K562 (cell line): Measurements from ENCODE around the gene SMARCD2. TPM values are rescaled to one million over a fixed set of nuclear protein-coding genes. Genes with fewer than 3 reads are reported as not detected.

Experiments
- CREB3L1 ChIP-seq: fragments of 450-650 bp; IDR thresholded peaks from 2 replicates; pipeline ENCODE4 v1.6.1; 2014; ENCODE audit warnings: low read depth, mild to moderate bottlenecking, moderate library complexity, borderline replicate concordance
- DPF2 ChIP-seq: fragments of 450-650 bp; IDR thresholded peaks from 2 replicates; pipeline ENCODE4 v1.6.1; 2016
- ETV5 ChIP-seq: sonication (generic); formaldehyde crosslinking; IDR thresholded peaks from 2 replicates; pipeline ENCODE4 v1.4.0; 2020; ENCODE audit warnings: low read depth, mild to moderate bottlenecking, missing genetic modification reagents
- ETV6 ChIP-seq, 3 experiments: fragments of 150-350 bp in 1 of 3; sonication (generic) in 1 of 3; formaldehyde crosslinking in 1 of 3; IDR thresholded peaks; 2 replicates each; pipeline versions ENCODE4 v1.6.1 to v1.8.0; 2014 to 2022; ENCODE audit warnings: borderline replicate concordance in 2 of 3, low read depth in 2 of 3, antibody characterized with exemption in 1 of 3, low read length in 1 of 3, mild to moderate bottlenecking in 1 of 3, missing genetic modification reagents in 1 of 3
- HOXB6 ChIP-seq: fragments of 250-450 bp; sonication (Bioruptor Pico); IDR thresholded peaks from 2 replicates; pipeline ENCODE4 v1.5.1; 2022; ENCODE audit warnings: mild to moderate bottlenecking, borderline replicate concordance
- LARP7 ChIP-seq: fragments of 450-650 bp; IDR thresholded peaks from 2 replicates; pipeline ENCODE4 v1.6.1; 2016
- LCOR ChIP-seq: sonication (generic); formaldehyde crosslinking; IDR thresholded peaks from 2 replicates; pipeline ENCODE4 v1.8.0; 2022; ENCODE audit warnings: mild to moderate bottlenecking, missing genetic modification reagents
- MAX ChIP-seq: sonication (generic); formaldehyde crosslinking; IDR thresholded peaks from 2 replicates; pipeline ENCODE4 v1.9.0; 2022; ENCODE audit warnings: mild to moderate bottlenecking, missing genetic modification reagents
- MCM7 ChIP-seq, 2 experiments: fragments of 450-650 bp; IDR thresholded peaks; 2 replicates each; pipeline ENCODE4 v1.6.1; 2016 to 2018
- MED1 ChIP-seq: sonication (generic); formaldehyde crosslinking; IDR thresholded peaks from 2 replicates; pipeline ENCODE4 v1.8.1; 2023; ENCODE audit warnings: missing genetic modification reagents, borderline replicate concordance
- MIER1 ChIP-seq: fragments of 450-650 bp; IDR thresholded peaks from 2 replicates; pipeline ENCODE4 v1.6.1; 2016; ENCODE audit warnings: antibody characterized with exemption, mild to moderate bottlenecking, low read depth
- NFXL1 ChIP-seq: fragments of 450-650 bp; formaldehyde crosslinking; IDR thresholded peaks from 2 replicates; pipeline ENCODE4 v1.4.0; 2021; ENCODE audit warnings: mild to moderate bottlenecking
- SAFB ChIP-seq: fragments of 200-400 bp; formaldehyde crosslinking; IDR thresholded peaks from 2 replicates; pipeline ENCODE4 v1.6.1; 2017; ENCODE audit warnings: low read depth, low read length, borderline replicate concordance
- STAG1 ChIP-seq: sonication (generic); formaldehyde crosslinking; IDR thresholded peaks from 2 replicates; pipeline ENCODE4 v1.5.0; 2020; ENCODE audit warnings: missing genetic modification reagents, borderline replicate concordance
- STAT5B ChIP-seq: fragments of 250-450 bp; sonication (Bioruptor Pico); IDR thresholded peaks from 2 replicates; pipeline ENCODE4 v1.8.0; 2021; ENCODE audit warnings: mild to moderate bottlenecking, inconsistent platforms
- U2AF2 ChIP-seq: fragments of 200-400 bp; formaldehyde crosslinking; optimal IDR thresholded peaks from 2 replicates; pipeline ENCODE3; 2017; ENCODE audit warnings: low read depth, mild to moderate bottlenecking, low read length
- YY1 ChIP-seq, 3 experiments: IDR thresholded peaks; 2 replicates each; pipeline ENCODE4 v1.6.1; 2011; ENCODE audit warnings: low read length in 2 of 3, mild to moderate bottlenecking in 2 of 3, moderate library complexity in 2 of 3, borderline replicate concordance in 1 of 3, control low read depth in 1 of 3, low read depth in 1 of 3; ENCODE audit not compliant: insufficient read depth in 3 of 3, insufficient replicate concordance in 2 of 3, control insufficient read depth in 1 of 3, insufficient read length in 1 of 3; ENCODE audit errors: extremely low read depth in 1 of 3
- ZNF592 ChIP-seq: fragments of 450-650 bp; IDR thresholded peaks from 2 replicates; pipeline ENCODE4 v1.6.1; 2017; ENCODE audit warnings: antibody characterized with exemption, mild to moderate bottlenecking
- polyA plus RNA-seq, 8 experiments: library from polyadenylated mRNA; depleted of rRNA in 4 of 8; stranded (reverse) in 5 of 8; unstranded in 3 of 8; fragments of >200 nt; fragmentation: Nextera tagmentation in 2 of 8; fragmentation: Illumina TruSeq in 1 of 8; extraction: Ambion mirVana in 2 of 8; extraction: Trizol in 1 of 8; gene quantifications; 2 replicates each; pipeline versions ENCODE4 v1.2.1 to v1.2.3, GENCODE V29; 2011 to 2014; ENCODE audit warnings: inconsistent platforms in 1 of 8, missing spikeins in 1 of 8
- total RNA-seq, 7 experiments: library from RNA; depleted of rRNA in 6 of 7; stranded (reverse); fragments of >200 nt in 6 of 7; fragmentation: Illumina TruSeq in 2 of 7; extraction: Trizol in 2 of 7; gene quantifications; 2 replicates each; pipeline versions ENCODE4 v1.2.1 to v1.2.3, GENCODE V29; 2011 to 2021; ENCODE audit warnings: low replicate concordance in 1 of 7
- TF ChIP-seq, protein P1 (sequence below): fragments of 450-650 bp; formaldehyde crosslinking; IDR thresholded peaks from 2 replicates; pipeline ENCODE4 v1.4.0; 2022; ENCODE audit warnings: mild to moderate bottlenecking, moderate library complexity

Gene SMARCD2
- total and polyA plus RNA-seq, 9 of the 15 experiments (the other 6 are each of a cell fraction or from before 2014, with no cell fraction given): 1.7 to 114 (median 90.3) TPM

- TF ChIP-seq LARP7 (no peak), DPF2 (no peak), SAFB (no peak), U2AF2 (no peak), MIER1 (no peak), MED1 (CRISPR knock-in tag) (no peak), ETV5 (CRISPR knock-in tag) (no peak), MCM7 (IDR thresholded peaks at IDR 0.05) (no peak), NFXL1 (CRISPR knock-in tag) (no peak), CREB3L1 (no peak), ZNF592 (no peak), STAG1 (CRISPR knock-in tag) (no peak), LCOR (CRISPR knock-in tag) (no peak), MAX (CRISPR knock-in tag) (peak; percentile 68; the same call in 1 of the 2 replicates), YY1 (IDR thresholded peaks at IDR 0.05; ENCODE audit: borderline replicate concordance in 1 of 3, control insufficient read depth in 1 of 3, extremely low read depth in 1 of 3, insufficient read depth in 3 of 3, insufficient read length in 1 of 3, insufficient replicate concordance in 2 of 3, low read depth in 1 of 3, low read length in 2 of 3) (peak in 1 of 3 experiments; percentile 80), ETV6 (IDR thresholded peaks at IDR 0.05; ENCODE audit: borderline replicate concordance in 1 of 2, low read depth in 2 of 2, low read length in 1 of 2) (no peak), ETV6 (CRISPR knock-in tag; IDR thresholded peaks at IDR 0.05; ENCODE audit: borderline replicate concordance) (no peak), HOXB6 (CRISPR knock-in tag) (no peak), STAT5B (CRISPR knock-in tag) (no peak)
- TF ChIP-seq, protein P1, sequence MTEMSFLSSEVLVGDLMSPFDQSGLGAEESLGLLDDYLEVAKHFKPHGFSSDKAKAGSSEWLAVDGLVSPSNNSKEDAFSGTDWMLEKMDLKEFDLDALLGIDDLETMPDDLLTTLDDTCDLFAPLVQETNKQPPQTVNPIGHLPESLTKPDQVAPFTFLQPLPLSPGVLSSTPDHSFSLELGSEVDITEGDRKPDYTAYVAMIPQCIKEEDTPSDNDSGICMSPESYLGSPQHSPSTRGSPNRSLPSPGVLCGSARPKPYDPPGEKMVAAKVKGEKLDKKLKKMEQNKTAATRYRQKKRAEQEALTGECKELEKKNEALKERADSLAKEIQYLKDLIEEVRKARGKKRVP: no peak
Measured at GRCh38 chr17:63834431-63835166, 7.9 kb downstream of the SMARCD2 start (continued).
